Fibroblast of lung (primary cell): Measurements from ENCODE around the gene PTPN21.

ENCODE experiments used
- CTCF ChIP-seq, 2 donors: IDR thresholded peaks in 1 of 2; conservative IDR thresholded peaks in 1 of 2; 1 replicate in 1 of 2; 2 replicates in 1 of 2; pipeline ENCODE4 v1.5.1; 2011 to 2012; ENCODE audit warnings: low read length in 2 of 2, control low read depth in 1 of 2, inconsistent platforms in 1 of 2, low read depth in 1 of 2, mild to moderate bottlenecking in 1 of 2
- EZH2 ChIP-seq: IDR thresholded peaks from 2 replicates; pipeline ENCODE4 v1.5.1; 2012; ENCODE audit warnings: low read length, control low read depth, mild to moderate bottlenecking; ENCODE audit errors: missing control alignments

- no peak for TF ChIP-seq CTCF (conservative IDR thresholded peaks at IDR 0.05 in 1 of 2, IDR thresholded peaks at IDR 0.05 in 1 of 2; ENCODE audit: low read depth in 1 of 2, low read length in 2 of 2)
- no peak for TF ChIP-seq EZH2
Observed at GRCh38 chr14:88576222-88576621, 21.4 kb upstream of the PTPN21 start.
